NK-92 treated with Interleukin-12 subunit alpha and Interleukin-12 subunit beta, amount 100 ng/mL, for 24 hours (cell line): ENCODE data around the gene PLEKHA7.

Experiments
- DNase-seq: peaks from one replicate; lab custom pipeline; 2025; lab: John Stamatoyannopoulos, UW

The PLEKHA7 gene

DNA sequence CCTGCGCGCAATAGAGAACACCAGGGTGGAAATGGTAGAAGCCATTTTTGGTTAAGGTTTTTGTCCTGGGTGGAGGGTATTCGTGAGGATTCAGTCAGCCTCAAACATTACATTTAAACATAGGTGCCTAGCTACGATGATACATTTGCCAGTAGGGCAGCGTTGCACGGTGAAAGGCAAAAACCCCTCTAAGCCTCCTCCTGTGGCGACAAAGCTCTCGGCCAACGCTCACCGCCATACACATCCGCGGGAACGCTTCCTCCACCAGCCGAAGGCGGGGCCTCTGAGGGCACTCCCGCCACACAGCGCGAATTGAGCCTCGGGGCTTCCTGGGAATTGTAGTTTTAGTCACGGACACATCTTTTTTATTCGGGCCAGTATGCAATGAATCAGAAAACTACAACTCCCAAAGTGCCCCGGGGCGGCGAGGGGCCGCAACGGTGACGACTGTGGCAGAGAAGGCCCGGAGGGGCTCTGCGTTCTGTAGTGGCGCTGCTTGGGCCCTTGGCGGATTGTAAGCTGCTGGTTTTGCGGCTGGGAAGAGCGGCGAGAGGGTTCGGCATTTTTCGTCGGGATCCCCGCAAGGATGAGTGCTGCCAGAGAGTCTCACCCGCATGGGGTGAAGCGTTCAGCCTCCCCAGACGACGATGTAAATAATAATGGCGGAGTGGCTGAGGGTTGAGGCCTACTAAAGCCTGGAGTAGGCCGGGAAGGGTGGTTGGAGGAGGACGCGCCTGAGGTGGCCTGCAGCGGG is 275.8 kb downstream of the PLEKHA7 start, which contains the start of gene C11orf58:
C11orf58 (plus strand) TSS at position 455 of the 754 bp plus-strand sequence; CDS start at position 587, 132 bp downstream.
- DNase-seq, result peak; percentile 90

- no peak for DNase-seq
These were observed 276.4 kb downstream of the PLEKHA7 start for GRCh38 chr11:16737818-16738192.
